H1 (cell line): ENCODE data around the gene ARMC12. TPM values are rescaled to one million over a fixed set of nuclear protein-coding genes. Genes with fewer than 3 reads are reported as not detected.

ENCODE experiments used
- CTCF ChIA-PET: fragments of 300-600 bp; sonication (Branson Sonifier 250); formaldehyde crosslinking; loops from one replicate; lab custom pipeline; 2021; ENCODE audit not compliant: partially characterized antibody; lab: Charles Lee
- POLR2A ChIA-PET: fragments of 300-600 bp; sonication (Branson Sonifier 250); formaldehyde crosslinking; loops from one replicate; lab custom pipeline; 2021; ENCODE audit warnings: inconsistent platforms; ENCODE audit not compliant: partially characterized antibody; lab: Charles Lee
- DNase-seq, 2 experiments: peaks; one replicate each; pipeline versions ENCODE4 v3.0.0 to v3.0.0-alpha.2; 2010 to 2022; ENCODE audit warnings: low spot score in 2 of 2, low read depth in 1 of 2, mixed read lengths in 1 of 2
- FAIRE-seq: peaks from 2 replicates; lab custom pipeline; 2011; peaks lifted over from hg19 to GRCh38; lab: Jason Lieb, UNC
- H2AFZ ChIP-seq: 2 replicates; pipeline ENCODE4 v1.8.1; 2012; ENCODE audit warnings: low read length, inconsistent platforms
- H2AK5ac ChIP-seq: 2 replicates; pipeline ENCODE4 v1.6.1; 2013; ENCODE audit warnings: low read depth, low read length
- H2BK120ac ChIP-seq: replicated peaks from 2 replicates; pipeline ENCODE3; 2013; ENCODE audit warnings: low read depth, low read length, inconsistent platforms
- H2BK12ac ChIP-seq: 2 replicates; pipeline ENCODE4 v1.6.1; 2013; ENCODE audit warnings: low read depth, low read length
- H2BK15ac ChIP-seq: 2 replicates; pipeline ENCODE4 v1.6.1; 2013; ENCODE audit warnings: low read length
- H2BK20ac ChIP-seq: 2 replicates; pipeline ENCODE4 v1.6.1; 2013; ENCODE audit warnings: low read length
- H2BK5ac ChIP-seq: 2 replicates; pipeline ENCODE4 v1.6.1; 2013; ENCODE audit warnings: low read depth, low read length
- H3K14ac ChIP-seq: 2 replicates; pipeline ENCODE4 v1.6.1; 2013; ENCODE audit warnings: inconsistent platforms; ENCODE audit not compliant: insufficient read length
- H3K18ac ChIP-seq: 2 replicates; pipeline ENCODE4 v1.6.1; 2013; ENCODE audit warnings: low read length; ENCODE audit errors: extremely low read depth
- H3K23ac ChIP-seq: 2 replicates; pipeline ENCODE4 v1.6.1; 2013; ENCODE audit warnings: inconsistent platforms; ENCODE audit not compliant: insufficient read length
- H3K23me2 ChIP-seq: 2 replicates; pipeline ENCODE4 v1.6.1; 2013; ENCODE audit warnings: low read depth, low read length
- H3K27ac ChIP-seq: 2 replicates; pipeline ENCODE4 v1.6.1; 2011; ENCODE audit warnings: low read depth, low read length, inconsistent platforms
- H3K27me3 ChIP-seq, 4 experiments: replicated peaks in 1 of 4; 1 replicate in 1 of 4; 2 replicates in 3 of 4; pipeline versions ENCODE4 v1.6.1 to v1.8.1; 2011 to 2013; ENCODE audit warnings: low read length in 3 of 4, mild to moderate bottlenecking in 3 of 4, inconsistent platforms in 2 of 4, mixed read lengths in 2 of 4, moderate library complexity in 1 of 4; ENCODE audit not compliant: control insufficient read depth in 3 of 4, insufficient read depth in 3 of 4; ENCODE audit errors: extremely low read depth in 1 of 4
- H3K36me3 ChIP-seq, 4 experiments: 2 replicates each; pipeline versions ENCODE4 v1.6.1 to v1.8.1; 2011 to 2013; ENCODE audit warnings: mild to moderate bottlenecking in 4 of 4, low read length in 3 of 4, moderate library complexity in 2 of 4, control low read depth in 1 of 4, inconsistent platforms in 1 of 4; ENCODE audit not compliant: insufficient read depth in 4 of 4, control insufficient read depth in 2 of 4
- H3K4ac ChIP-seq: replicated peaks from 2 replicates; pipeline ENCODE3; 2013; ENCODE audit warnings: low read length, low read depth, mixed read lengths, inconsistent platforms; ENCODE audit not compliant: insufficient read length
- H3K4me1 ChIP-seq, 4 experiments: replicated peaks in 1 of 4; 1 replicate in 1 of 4; 2 replicates in 3 of 4; pipeline versions ENCODE4 v1.6.1 to v1.8.1; 2011 to 2013; ENCODE audit warnings: low read length in 3 of 4, inconsistent platforms in 2 of 4, mixed read lengths in 1 of 4; ENCODE audit not compliant: insufficient read depth in 4 of 4, control insufficient read depth in 3 of 4
- H3K4me2 ChIP-seq, 2 experiments: 2 replicates each; pipeline versions ENCODE4 v1.6.1 to v1.8.1; 2011 to 2013; ENCODE audit warnings: low read depth in 2 of 2, low read length in 2 of 2, control low read depth in 1 of 2, inconsistent platforms in 1 of 2, mild to moderate bottlenecking in 1 of 2; ENCODE audit not compliant: insufficient read depth in 1 of 2
- H3K4me3 ChIP-seq, 4 experiments: fragments of 200-600, 300-600 bp in 1 of 4; sonication (generic), shearing (Covaris generic), sonication (Bioruptor Twin) in 1 of 4; 2 replicates each; pipeline versions ENCODE4 v1.5.1 to v1.8.1; 2011 to 2016; ENCODE audit warnings: low read length in 4 of 4, low read depth in 3 of 4, control low read depth in 2 of 4, inconsistent platforms in 2 of 4, mild to moderate bottlenecking in 2 of 4, mixed read lengths in 1 of 4, moderate library complexity in 1 of 4; ENCODE audit not compliant: insufficient read depth in 2 of 4; ENCODE audit errors: extremely low read depth in 1 of 4
- H3K56ac ChIP-seq: replicated peaks from 2 replicates; pipeline ENCODE3; 2013; ENCODE audit warnings: low read depth, mild to moderate bottlenecking, mixed read lengths, low read length, inconsistent platforms; ENCODE audit not compliant: insufficient read length
- H3K79me1 ChIP-seq: 2 replicates; pipeline ENCODE4 v1.6.1; 2013; ENCODE audit warnings: low read depth, low read length, control low read depth
- H3K79me2 ChIP-seq, 2 experiments: 2 replicates each; pipeline versions ENCODE4 v1.6.1 to v1.8.1; 2012 to 2013; ENCODE audit warnings: low read length in 2 of 2, mild to moderate bottlenecking in 2 of 2, inconsistent platforms in 1 of 2; ENCODE audit not compliant: insufficient read depth in 2 of 2, control insufficient read depth in 1 of 2
- H3K9ac ChIP-seq, 4 experiments: replicated peaks in 1 of 4; 1 replicate in 1 of 4; 2 replicates in 3 of 4; pipeline versions ENCODE4 v1.6.1 to v1.8.1; 2011 to 2013; ENCODE audit warnings: low read depth in 3 of 4, low read length in 3 of 4, control low read depth in 2 of 4, mild to moderate bottlenecking in 2 of 4, moderate library complexity in 2 of 4, inconsistent platforms in 1 of 4; ENCODE audit errors: extremely low read depth in 1 of 4
- H3K9me3 ChIP-seq, 2 experiments: 2 replicates each; pipeline versions ENCODE4 v1.6.1 to v1.8.1; 2012 to 2013; ENCODE audit warnings: mild to moderate bottlenecking in 2 of 2, moderate library complexity in 2 of 2, control low read depth in 1 of 2, inconsistent platforms in 1 of 2, low read depth in 1 of 2, low read length in 1 of 2, mixed read lengths in 1 of 2; ENCODE audit not compliant: insufficient read depth in 2 of 2
- H4K20me1 ChIP-seq, 2 experiments: replicated peaks in 1 of 2; 2 replicates each; pipeline versions ENCODE3 to v1.8.1; 2011 to 2013; ENCODE audit warnings: inconsistent platforms in 2 of 2, low read length in 2 of 2, mild to moderate bottlenecking in 1 of 2; ENCODE audit not compliant: insufficient read depth in 2 of 2, control insufficient read depth in 1 of 2
- H4K5ac ChIP-seq: 2 replicates; pipeline ENCODE4 v1.6.1; 2013; ENCODE audit warnings: low read length, low read depth, mixed read lengths, inconsistent platforms; ENCODE audit not compliant: insufficient read length
- H4K8ac ChIP-seq: 2 replicates; pipeline ENCODE4 v1.8.0; 2013; ENCODE audit warnings: mild to moderate bottlenecking, moderate library complexity, low read length, inconsistent platforms; ENCODE audit not compliant: insufficient read depth; ENCODE audit errors: extremely low read depth
- H4K91ac ChIP-seq: replicated peaks from 2 replicates; pipeline ENCODE3; 2013; ENCODE audit warnings: low read length, mixed read lengths, inconsistent platforms; ENCODE audit not compliant: insufficient read length
- BCL11A ChIP-seq, 2 experiments: IDR thresholded peaks; one replicate each; pipeline ENCODE4 v1.6.1; 2011; ENCODE audit warnings: low read depth in 2 of 2, low read length in 2 of 2, mild to moderate bottlenecking in 2 of 2
- CBX5 ChIP-seq: fragments of 300-800, 300-1000 bp; sonication (generic); IDR thresholded peaks from 2 replicates; pipeline ENCODE4 v1.7.1; 2016; ENCODE audit warnings: antibody characterized with exemption, low read length, low read depth
- CHD1 ChIP-seq: IDR thresholded peaks from 2 replicates; pipeline ENCODE4 v1.6.1; 2012; ENCODE audit warnings: low read depth, low read length, improper control_type of control experiment
- CTBP2 ChIP-seq: IDR thresholded peaks from 2 replicates; pipeline ENCODE4 v1.7.0; 2011; ENCODE audit warnings: borderline replicate concordance, mild to moderate bottlenecking, moderate library complexity, mixed read lengths, low read length; ENCODE audit not compliant: insufficient read depth, insufficient read length
- EZH2 ChIP-seq: fragments of 200-600 bp; sonication (generic); IDR thresholded peaks from 2 replicates; pipeline ENCODE4 v1.7.1; 2012; ENCODE audit warnings: low read depth, mild to moderate bottlenecking, moderate library complexity, low read length, inconsistent platforms; ENCODE audit not compliant: severe bottlenecking
- HDAC2 ChIP-seq, 2 experiments: fragments of 300-600 bp in 1 of 2; sonication (generic) in 1 of 2; IDR thresholded peaks; 2 replicates each; pipeline ENCODE4 v1.6.1; 2011 to 2012; ENCODE audit warnings: low read depth in 2 of 2, low read length in 2 of 2, mild to moderate bottlenecking in 2 of 2, moderate library complexity in 2 of 2, borderline replicate concordance in 1 of 2, inconsistent platforms in 1 of 2
- JUND ChIP-seq: IDR thresholded peaks from 2 replicates; pipeline ENCODE4 v1.6.1; 2011; ENCODE audit warnings: mild to moderate bottlenecking, improper control_type of control experiment, low read length
- KDM5A ChIP-seq: fragments of 200-600 bp; IDR thresholded peaks from 2 replicates; pipeline ENCODE4 v1.7.1; 2012; ENCODE audit warnings: mild to moderate bottlenecking, low read length, inconsistent platforms, mixed read lengths
- POLR2A ChIP-seq, 2 experiments: IDR thresholded peaks; 1 replicate in 1 of 2; 2 replicates in 1 of 2; pipeline ENCODE4 v1.6.1; 2011; ENCODE audit warnings: low read depth in 2 of 2, low read length in 2 of 2, mild to moderate bottlenecking in 2 of 2; ENCODE audit errors: control extremely low read depth in 1 of 2
- SIX5 ChIP-seq: IDR thresholded peaks from 2 replicates; pipeline ENCODE4 v1.6.1; 2011; ENCODE audit warnings: mild to moderate bottlenecking, low read depth, low read length
- TEAD4 ChIP-seq: IDR thresholded peaks from 2 replicates; pipeline ENCODE4 v1.6.1; 2012; ENCODE audit warnings: low read depth, low read length, inconsistent platforms, mixed read lengths
- ZNF274 ChIP-seq: IDR thresholded peaks from 2 replicates; pipeline ENCODE4 v1.7.0; 2012; ENCODE audit warnings: low read length, borderline replicate concordance; ENCODE audit errors: extremely low read depth
- WGBS, 2 experiments: shearing (Covaris generic) in 1 of 2; methylation state at CpG; one replicate each; pipeline versions ENCODE4 v1.1.6 to v1.1.7; 2013 to 2015; ENCODE audit warnings: low lambda C conversion rate in 2 of 2, mixed read lengths in 2 of 2, inconsistent platforms in 1 of 2, low coverage in 1 of 2, missing lambda C conversion rate in 1 of 2; ENCODE audit not compliant: insufficient replicate concordance in 2 of 2, insufficient coverage in 1 of 2, insufficient read length in 1 of 2; ENCODE audit errors: extremely low coverage in 1 of 2, missing lambda C conversion rate in 1 of 2; 5-methylcytosine and 5-hydroxymethylcytosine counted together
- polyA plus RNA-seq, 7 experiments: library from polyadenylated mRNA; depleted of rRNA in 3 of 7; stranded (reverse) in 5 of 7; unstranded in 2 of 7; fragments of >200 nt in 5 of 7; fragments of 200-250 nt in 2 of 7; gene quantifications; 1 replicate in 5 of 7; 2 replicates in 1 of 7; 4 replicates in 1 of 7; pipeline versions ENCODE4 v1.2.1 to v1.2.3, GENCODE V29; 2011 to 2013; ENCODE audit warnings: missing spikeins in 2 of 7, mixed read lengths in 2 of 7
- total RNA-seq: library from RNA; stranded (reverse); fragmentation: NEBNext Ultra II Directional; extraction: Animal tissue kit (Norgen Biotek cat#: 25700); gene quantifications from 2 replicates; pipeline ENCODE4 v1.2.1, GENCODE V29; 2021

The ARMC12 gene
- total and polyA plus RNA-seq, 2 of the 8 experiments (the other 6 are each of a cell fraction or from before 2014, with no cell fraction given): 0.86 to 3.7 TPM

DNA sequence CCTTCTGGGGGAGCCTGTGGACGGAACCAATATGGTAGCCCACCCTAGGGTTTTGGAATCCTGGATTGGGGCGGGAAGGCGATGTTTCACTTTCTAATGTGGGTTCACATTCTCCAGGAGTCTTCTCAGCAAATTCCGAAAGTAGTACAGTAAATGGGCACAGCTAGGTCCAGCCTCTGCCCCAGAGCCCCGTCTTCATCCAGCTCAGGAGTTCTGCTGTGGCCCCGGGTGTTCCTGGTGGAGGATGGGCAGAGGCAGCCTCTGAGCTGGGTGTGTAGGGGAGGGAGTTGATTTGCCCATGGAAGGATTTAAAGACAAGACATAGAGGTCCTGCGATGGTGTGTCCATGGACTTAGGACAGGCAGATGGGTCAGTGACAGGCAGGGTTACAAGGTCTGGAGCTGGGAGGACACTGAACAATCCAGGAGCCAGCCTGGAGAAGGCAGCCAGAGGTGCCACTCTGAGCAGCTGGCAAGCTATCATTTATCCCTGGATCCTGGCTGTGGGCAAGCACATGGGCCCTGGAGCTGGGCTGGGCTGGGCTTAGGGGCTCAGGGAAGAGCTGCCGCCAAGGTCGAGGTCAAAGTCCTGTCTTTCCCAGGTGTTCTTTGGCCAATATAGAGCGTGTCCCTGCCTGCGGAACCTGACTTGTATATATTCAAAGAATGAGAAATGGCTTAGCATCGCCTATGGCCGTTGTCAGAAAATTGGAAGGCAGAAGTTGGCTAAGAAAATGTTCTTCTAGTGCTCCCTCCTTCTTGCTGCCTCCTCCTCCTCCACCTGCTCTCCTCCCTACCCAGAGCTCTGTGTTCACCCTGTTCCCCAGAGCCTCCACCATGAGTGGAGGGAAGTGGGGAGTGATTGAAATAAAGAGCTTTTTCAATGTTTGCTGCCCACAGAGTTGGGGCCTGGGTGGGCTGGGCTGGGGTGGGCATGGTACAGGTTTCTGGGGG is 50.7 kb downstream of the ARMC12 start:
- no peaks in the 10 kb centered on the region for H3K79me2 ChIP-seq
- no peak overlapping the region for H4K8ac ChIP-seq
- H2AFZ ChIP-seq: no peak overlapping the region
- H3K4me2 ChIP-seq: no peak overlapping the region
- no peaks in the 10 kb centered on the region for H3K79me1 ChIP-seq
- H3K9ac ChIP-seq: no peak overlapping the region
- 0 out of 2 replicates have a peak overlapping the region, but pooled peaks have one; percentile 83 for H2BK15ac ChIP-seq
- no peak overlapping the region for H2AK5ac ChIP-seq
- H2BK120ac ChIP-seq: no peak overlapping the region
- no peak overlapping the region for H3K18ac ChIP-seq
- no peak overlapping the region for H3K27ac ChIP-seq
- H4K20me1 ChIP-seq: no peaks in the 10 kb centered on the region
- POLR2A ChIA-PET: interaction anchor here (0.8 to 4.1 kb wide), 5 partner anchors 9 to 48 kb away, joined by 3 to 29 read pairs (median 9); partner anchors contain the start of genes CLPS and CLPSL2
- peaks cover 0 to 5% (median 0%) of the 10 kb centered on the region in 4 experiments; a peak in 3 of 7 replicates for H3K4me1 ChIP-seq
- no peak overlapping the region for H4K91ac ChIP-seq
- no peak overlapping the region for H3K56ac ChIP-seq
- FAIRE-seq (no peak), DNase-seq (no peak)
- no peak overlapping the region for H2BK20ac ChIP-seq
- no peaks in the 10 kb centered on the region for H3K36me3 ChIP-seq
- H3K14ac ChIP-seq: no peak overlapping the region
- no peak overlapping the region for H3K23ac ChIP-seq
- H3K9me3 ChIP-seq: no peaks in the 10 kb centered on the region
- H2BK5ac ChIP-seq: 0 out of 2 replicates have a peak overlapping the region, but pooled peaks have one; percentile 16
- no peaks in the 10 kb centered on the region for H3K27me3 ChIP-seq
- H2BK12ac ChIP-seq: no peak overlapping the region
- CTCF ChIA-PET: interaction anchor here (0.6 to 3.5 kb wide), 6 partner anchors 11 to 307 kb away, joined by 3 to 27 read pairs (median 4); partner anchors contain the start of gene CLPS
- H3K4ac ChIP-seq: no peak overlapping the region
- no peak overlapping the region for H4K5ac ChIP-seq
- no peak overlapping the region for H3K4me3 ChIP-seq
- WGBS, 2 experiments: 93% methylated on average over 13 of the region's 13 CpGs; no CpG with 5 or more reads in 1 of the 2 experiments
- no peaks in the 10 kb centered on the region for H3K23me2 ChIP-seq
- TF ChIP-seq ZNF274: no peak
- no peak for TF ChIP-seq JUND
- no peak for TF ChIP-seq KDM5A
- TF ChIP-seq HDAC2 (IDR thresholded peaks at IDR 0.05; ENCODE audit: borderline replicate concordance in 1 of 2, low read depth in 2 of 2, low read length in 2 of 2): no peak
- TF ChIP-seq CHD1: no peak
- no peak for TF ChIP-seq CTBP2
- no peak for TF ChIP-seq EZH2
- TF ChIP-seq POLR2A (IDR thresholded peaks at IDR 0.05; ENCODE audit: control extremely low read depth in 1 of 2, low read depth in 2 of 2, low read length in 2 of 2): no peak
- no peak for TF ChIP-seq SIX5
- no peak for TF ChIP-seq TEAD4
- TF ChIP-seq CBX5: no peak
- TF ChIP-seq BCL11A (IDR thresholded peaks at IDR 0.05; ENCODE audit: low read depth in 2 of 2, low read length in 2 of 2): no peak
